HL-60 (cell line): Measurements from ENCODE around the gene CEP162.

Source experiments
- CTCF ChIP-seq: IDR thresholded peaks from one replicate; pipeline ENCODE4 v1.5.1; 2011; ENCODE audit warnings: low read length, control low read depth, inconsistent platforms; ENCODE audit not compliant: insufficient read depth
- GABPA ChIP-seq: IDR thresholded peaks from 2 replicates; pipeline ENCODE4 v1.6.1; 2012; ENCODE audit warnings: low read depth
- POLR2AphosphoS5 ChIP-seq: IDR thresholded peaks from 2 replicates; pipeline ENCODE4 v1.6.1; 2012; ENCODE audit warnings: low read depth
- REST ChIP-seq: IDR thresholded peaks from 2 replicates; pipeline ENCODE4 v1.6.1; 2012; ENCODE audit warnings: low read depth; ENCODE audit not compliant: insufficient replicate concordance
- SPI1 ChIP-seq: IDR thresholded peaks from 2 replicates; pipeline ENCODE4 v1.6.1; 2012; ENCODE audit warnings: low read depth, mild to moderate bottlenecking, borderline replicate concordance

- TF ChIP-seq CTCF (no peak), POLR2AphosphoS5 (no peak), REST (no peak), GABPA (no peak), SPI1 (no peak)
These were observed 5.0 kb downstream of the CEP162 start for GRCh38 chr6:84222426-84222825.
